ENCODE results near the gene ZNF616.
A peak's percentile ranks its signal among the peaks of the same experiment; 100 is the strongest.

Gene ZNF616

DNA sequence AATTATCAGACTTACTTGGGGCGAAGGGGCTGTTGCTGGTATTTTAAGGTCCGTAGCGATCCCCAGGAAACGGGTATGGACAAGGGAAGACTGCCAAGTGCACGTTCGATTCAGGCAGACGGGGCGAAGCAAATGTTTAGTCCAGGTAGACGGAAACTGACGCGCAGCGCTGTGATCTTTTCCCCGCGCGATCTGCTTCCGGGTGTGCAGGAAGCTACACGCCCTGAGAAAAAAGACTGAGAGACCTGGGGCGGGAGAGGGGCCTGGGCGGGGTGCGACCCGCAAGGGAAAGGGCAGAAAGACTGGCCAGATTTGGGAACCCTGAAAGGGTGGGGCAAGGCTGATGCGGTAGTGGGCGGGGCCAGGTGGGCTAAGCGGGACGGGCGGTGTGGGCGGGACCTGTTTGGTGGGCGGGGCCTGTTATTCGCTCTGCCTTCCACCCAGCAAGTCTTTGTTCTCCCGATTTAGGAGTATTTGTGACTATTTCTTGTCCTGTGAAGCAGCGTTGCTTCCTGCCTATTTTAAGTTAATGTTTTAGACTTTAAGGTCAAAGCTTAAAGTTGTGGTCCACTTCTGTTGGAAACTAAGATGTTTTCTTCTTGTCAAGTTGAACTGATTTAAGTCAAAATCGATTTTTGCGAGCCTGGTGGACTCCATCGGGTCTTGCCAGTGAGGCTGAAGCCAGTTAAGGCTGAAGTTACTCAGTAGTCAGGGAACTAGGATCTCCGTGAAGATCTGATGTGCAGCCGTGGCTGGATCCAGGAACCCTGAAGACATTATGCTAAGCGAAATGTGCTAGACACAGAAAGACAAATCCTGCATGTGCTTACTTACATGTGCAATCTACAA, 31.8 kb upstream of the ZNF616 start, which contains the start of gene ZNF836:
Gene ZNF836 (minus strand): TSS at position 301 of the 849 bp plus-strand sequence. CDS start 3,549 bp downstream, outside the sequence.
- DNase-seq (ENCODE audit: low read depth, low spot score): no peak
- ChIA-PET POLR2A (interaction anchor here (0.6 kb wide), 1 partner anchor 28 kb away, joined by 3 read pairs; no protein-coding TSS in a partner anchor), CTCF (interaction anchor here (0.7 to 1.2 kb wide), 3 partner anchors 32 to 66 kb away, joined by 3 to 4 read pairs (median 3); partner anchors contain the start of gene ZNF616)
- TF ChIP-seq, protein P1, sequence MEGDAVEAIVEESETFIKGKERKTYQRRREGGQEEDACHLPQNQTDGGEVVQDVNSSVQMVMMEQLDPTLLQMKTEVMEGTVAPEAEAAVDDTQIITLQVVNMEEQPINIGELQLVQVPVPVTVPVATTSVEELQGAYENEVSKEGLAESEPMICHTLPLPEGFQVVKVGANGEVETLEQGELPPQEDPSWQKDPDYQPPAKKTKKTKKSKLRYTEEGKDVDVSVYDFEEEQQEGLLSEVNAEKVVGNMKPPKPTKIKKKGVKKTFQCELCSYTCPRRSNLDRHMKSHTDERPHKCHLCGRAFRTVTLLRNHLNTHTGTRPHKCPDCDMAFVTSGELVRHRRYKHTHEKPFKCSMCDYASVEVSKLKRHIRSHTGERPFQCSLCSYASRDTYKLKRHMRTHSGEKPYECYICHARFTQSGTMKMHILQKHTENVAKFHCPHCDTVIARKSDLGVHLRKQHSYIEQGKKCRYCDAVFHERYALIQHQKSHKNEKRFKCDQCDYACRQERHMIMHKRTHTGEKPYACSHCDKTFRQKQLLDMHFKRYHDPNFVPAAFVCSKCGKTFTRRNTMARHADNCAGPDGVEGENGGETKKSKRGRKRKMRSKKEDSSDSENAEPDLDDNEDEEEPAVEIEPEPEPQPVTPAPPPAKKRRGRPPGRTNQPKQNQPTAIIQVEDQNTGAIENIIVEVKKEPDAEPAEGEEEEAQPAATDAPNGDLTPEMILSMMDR (IDR thresholded peaks at IDR 0.05; ENCODE audit: insufficient read depth, low read length, missing control alignments): no peak
- peak within 1 kb of the TSS; percentile 82 for H3K4me3 ChIP-seq (ENCODE audit: low read depth, low read length)

DNA sequence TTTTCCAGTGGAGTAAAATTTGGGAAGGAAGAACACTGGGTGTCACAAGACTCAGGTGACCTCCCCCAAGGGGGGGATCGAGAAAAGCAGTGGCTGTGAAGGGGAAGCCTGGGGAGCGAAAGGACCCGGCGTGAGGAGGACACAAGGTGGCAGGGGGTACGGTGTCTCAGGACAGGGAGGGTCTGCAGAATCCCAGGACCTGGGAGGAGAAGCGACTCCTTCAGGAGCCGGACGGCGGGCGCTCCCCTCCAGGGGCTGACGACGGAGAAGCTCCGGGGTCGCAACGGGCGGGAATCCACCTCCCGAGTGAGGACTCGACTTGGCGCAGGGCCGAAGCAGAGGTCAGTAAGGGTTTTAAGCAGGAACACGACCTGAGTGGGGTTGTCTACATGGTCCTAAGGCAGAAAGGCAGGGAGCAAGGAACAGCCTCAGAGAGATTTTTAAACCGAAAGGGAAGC, 31.2 kb upstream of the ZNF616 start:
- no peak for DNase-seq (ENCODE audit: low read depth, low spot score)
- CTCF ChIA-PET: no interaction called here
- POLR2A ChIA-PET: no interaction called here
- H3K4me3 ChIP-seq (ENCODE audit: low read depth, low read length): peak overlapping the region; percentile 82
- TF ChIP-seq, protein P1 (IDR thresholded peaks at IDR 0.05; ENCODE audit: insufficient read depth, low read length, missing control alignments): no peak

GRCh38 chr19:52170304-52170703, 30.6 kb upstream of the ZNF616 start:
- CTCF ChIA-PET: interaction anchor here (0.7 kb wide), 1 partner anchor 67 kb away, joined by 3 read pairs; no protein-coding TSS in a partner anchor
- POLR2A ChIA-PET: no interaction called here
- H3K4me3 ChIP-seq (ENCODE audit: low read depth, low read length): peak overlapping the region; percentile 82
- TF ChIP-seq, protein P1 (IDR thresholded peaks at IDR 0.05; ENCODE audit: insufficient read depth, low read length, missing control alignments): no peak
- no peak for DNase-seq (ENCODE audit: low read depth, low spot score)

DNA sequence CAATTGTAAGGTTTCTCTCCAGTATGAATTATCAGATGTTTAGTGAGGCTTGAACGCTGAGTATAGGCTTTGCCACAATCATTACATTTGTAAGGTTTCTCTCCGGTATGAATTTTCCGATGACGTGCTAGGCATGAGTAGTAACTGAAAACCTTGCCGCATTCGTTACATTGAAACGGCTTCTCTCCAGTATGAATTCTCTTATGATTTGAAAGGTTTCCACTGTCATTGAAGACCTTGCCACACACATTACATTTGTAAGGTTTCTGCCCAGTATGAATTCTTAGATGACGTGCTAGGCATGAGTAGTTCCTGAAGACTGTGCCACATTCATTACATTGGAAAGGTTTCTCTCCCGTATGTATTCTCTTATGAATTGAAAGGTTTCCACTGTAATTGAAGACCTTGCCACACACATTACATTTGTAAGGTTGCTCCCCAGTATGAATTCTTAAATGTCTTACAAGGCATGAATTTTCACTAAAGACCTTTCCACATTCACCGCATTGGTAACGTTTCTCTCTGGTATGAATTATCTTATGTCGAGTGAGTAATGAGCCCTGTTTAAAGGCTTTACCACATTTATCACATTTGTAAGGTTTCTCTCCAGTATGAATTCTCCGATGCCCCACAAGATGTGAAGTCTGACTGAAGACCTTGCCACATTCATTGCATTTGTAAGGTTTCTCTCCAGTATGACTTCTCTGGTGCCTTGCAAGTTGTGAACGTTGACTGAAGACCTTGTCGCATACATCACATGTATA, 16.0 kb upstream of the ZNF616 start:
- CTCF ChIA-PET: no interaction called here
- TF ChIP-seq, protein P1 (IDR thresholded peaks at IDR 0.05; ENCODE audit: insufficient read depth, low read length, missing control alignments): no peak
- no peak overlapping the region for H3K4me3 ChIP-seq (ENCODE audit: low read depth, low read length)

DNA sequence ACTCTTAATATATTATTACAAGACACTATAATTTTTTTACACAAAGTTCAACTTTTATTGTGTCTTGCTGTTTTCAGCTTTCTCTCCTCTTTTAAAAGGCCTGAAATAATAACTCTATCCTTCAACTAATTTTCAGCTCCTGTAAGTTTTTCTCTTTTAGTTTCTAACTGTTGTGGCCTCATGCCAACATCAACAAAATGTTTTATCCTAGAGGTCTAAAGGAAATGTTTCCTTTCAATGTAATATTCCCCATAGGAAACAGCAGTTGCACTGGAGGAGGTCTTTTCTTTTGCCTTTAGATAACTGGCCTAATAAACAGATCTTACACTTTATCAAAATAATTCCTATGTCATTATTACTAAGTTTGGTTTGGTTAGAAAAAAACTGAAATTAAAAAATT, 8.5 kb upstream of the ZNF616 start:
- no peak for DNase-seq (ENCODE audit: low read depth, low spot score)
- TF ChIP-seq, protein P1 (IDR thresholded peaks at IDR 0.05; ENCODE audit: insufficient read depth, low read length, missing control alignments): no peak
- H3K4me3 ChIP-seq (ENCODE audit: low read depth, low read length): no peak overlapping the region
- POLR2A ChIA-PET: no interaction called here
- CTCF ChIA-PET: no interaction called here

More for the DNA sequence above, 16.0 kb upstream of the ZNF616 start:
- no peak for DNase-seq (ENCODE audit: low read depth, low spot score)
- POLR2A ChIA-PET: no interaction called here
